Fibroblast of skin of left biceps (primary cell): ENCODE data around the gene TEAD4.
"Not testable (repeated sequence)": the region's sequence is repeated elsewhere in the genome, so short reads cannot be mapped to it uniquely, and the experiment has no call there.

ENCODE experiments used
- DNase-seq, 2 experiments: peaks; one replicate each; pipeline ENCODE4 v3.0.0-alpha.2; 2013; ENCODE audit warnings: low read depth in 2 of 2

The TEAD4 gene

GRCh38 chr12:3048540-3048939, 89.3 kb downstream of the TEAD4 start:
- DNase-seq: no peak

- DNase-seq: no peak
Observed at GRCh38 chr12:3049176-3049575, 90.0 kb downstream of the TEAD4 start.

- DNase-seq: no peak
Observed at GRCh38 chr12:3049611-3050249, 90.5 kb downstream of the TEAD4 start.

- DNase-seq: no peak
Observed at GRCh38 chr12:3054374-3054773, 95.2 kb downstream of the TEAD4 start.

- DNase-seq: no peak
Observed at GRCh38 chr12:3055026-3055703, 96.0 kb downstream of the TEAD4 start.

GRCh38 chr12:3055704-3056467, 96.7 kb downstream of the TEAD4 start:
- no peak for DNase-seq

GRCh38 chr12:3061059-3061458, 101.9 kb downstream of the TEAD4 start:
- no peak for DNase-seq

GRCh38 chr12:3061501-3062215, 102.5 kb downstream of the TEAD4 start:
- DNase-seq: no peak

GRCh38 chr12:3065300-3065699, 106.1 kb downstream of the TEAD4 start:
- no peak for DNase-seq

- DNase-seq: not testable (repeated sequence)
Observed at GRCh38 chr12:3065846-3066245, 106.6 kb downstream of the TEAD4 start.

- DNase-seq: no peak
Observed at GRCh38 chr12:3069714-3070113, 110.5 kb downstream of the TEAD4 start.

GRCh38 chr12:3071107-3071506, 111.9 kb downstream of the TEAD4 start:
- DNase-seq: no peak

GRCh38 chr12:3071710-3072109, 112.5 kb downstream of the TEAD4 start:
- DNase-seq: no peak

- DNase-seq: peak; percentile 40 to 55
Observed at GRCh38 chr12:3073438-3074250, 114.4 kb downstream of the TEAD4 start.

GRCh38 chr12:3075315-3075714, 116.1 kb downstream of the TEAD4 start:
- DNase-seq: no peak

GRCh38 chr12:3076730-3077571, 117.8 kb downstream of the TEAD4 start, which contains the start of gene TSPAN9:
TSPAN9 (plus strand) TSS chr12:3077379; CDS start chr12:3201194, 123,815 bp downstream.
- DNase-seq: no peak

GRCh38 chr12:3077572-3078081, 118.4 kb downstream of the TEAD4 start:
- DNase-seq: no peak

- DNase-seq: no peak
Observed at GRCh38 chr12:3078086-3078820, 119.1 kb downstream of the TEAD4 start.

GRCh38 chr12:3081091-3081490, 121.9 kb downstream of the TEAD4 start:
- no peak for DNase-seq
